ENCODE results near the gene SEPTIN14.
"Not testable (repeated sequence)": the region's sequence is repeated elsewhere in the genome, so short reads cannot be mapped to it uniquely, and the experiment has no call there.

Gene SEPTIN14

DNA sequence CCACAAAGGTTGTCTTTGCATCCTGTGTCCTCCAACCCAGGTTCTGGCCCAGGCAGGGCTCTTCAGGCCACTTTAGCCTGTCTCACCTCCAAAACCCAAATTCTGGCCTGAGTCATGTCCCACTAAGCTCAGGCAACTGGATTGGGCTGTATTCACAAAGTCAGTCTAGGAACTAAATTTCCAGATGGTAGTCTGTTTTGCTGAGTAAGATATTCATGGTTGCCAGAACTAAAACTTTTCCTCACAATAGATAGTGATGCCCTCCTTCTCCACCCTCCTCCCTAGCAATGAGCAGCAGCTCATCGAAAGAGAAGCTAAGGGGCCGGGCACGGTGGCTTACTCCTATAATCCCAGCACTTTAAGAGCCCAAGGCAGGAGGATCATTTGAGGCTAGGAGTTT, 21.8 kb upstream of the SEPTIN14 start:
- no peak for DNase-seq (ENCODE audit: low read depth)
- no peak overlapping the region for H3K4me3 ChIP-seq (ENCODE audit: low read depth, low read length)
- in situ Hi-C loops (cut with HindIII; ENCODE audit: low sequenced_read_pairs): no loop called here
- TF ChIP-seq, protein P1, sequence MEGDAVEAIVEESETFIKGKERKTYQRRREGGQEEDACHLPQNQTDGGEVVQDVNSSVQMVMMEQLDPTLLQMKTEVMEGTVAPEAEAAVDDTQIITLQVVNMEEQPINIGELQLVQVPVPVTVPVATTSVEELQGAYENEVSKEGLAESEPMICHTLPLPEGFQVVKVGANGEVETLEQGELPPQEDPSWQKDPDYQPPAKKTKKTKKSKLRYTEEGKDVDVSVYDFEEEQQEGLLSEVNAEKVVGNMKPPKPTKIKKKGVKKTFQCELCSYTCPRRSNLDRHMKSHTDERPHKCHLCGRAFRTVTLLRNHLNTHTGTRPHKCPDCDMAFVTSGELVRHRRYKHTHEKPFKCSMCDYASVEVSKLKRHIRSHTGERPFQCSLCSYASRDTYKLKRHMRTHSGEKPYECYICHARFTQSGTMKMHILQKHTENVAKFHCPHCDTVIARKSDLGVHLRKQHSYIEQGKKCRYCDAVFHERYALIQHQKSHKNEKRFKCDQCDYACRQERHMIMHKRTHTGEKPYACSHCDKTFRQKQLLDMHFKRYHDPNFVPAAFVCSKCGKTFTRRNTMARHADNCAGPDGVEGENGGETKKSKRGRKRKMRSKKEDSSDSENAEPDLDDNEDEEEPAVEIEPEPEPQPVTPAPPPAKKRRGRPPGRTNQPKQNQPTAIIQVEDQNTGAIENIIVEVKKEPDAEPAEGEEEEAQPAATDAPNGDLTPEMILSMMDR (IDR thresholded peaks at IDR 0.05; ENCODE audit: low read depth, low read length, missing control alignments): no peak

DNA sequence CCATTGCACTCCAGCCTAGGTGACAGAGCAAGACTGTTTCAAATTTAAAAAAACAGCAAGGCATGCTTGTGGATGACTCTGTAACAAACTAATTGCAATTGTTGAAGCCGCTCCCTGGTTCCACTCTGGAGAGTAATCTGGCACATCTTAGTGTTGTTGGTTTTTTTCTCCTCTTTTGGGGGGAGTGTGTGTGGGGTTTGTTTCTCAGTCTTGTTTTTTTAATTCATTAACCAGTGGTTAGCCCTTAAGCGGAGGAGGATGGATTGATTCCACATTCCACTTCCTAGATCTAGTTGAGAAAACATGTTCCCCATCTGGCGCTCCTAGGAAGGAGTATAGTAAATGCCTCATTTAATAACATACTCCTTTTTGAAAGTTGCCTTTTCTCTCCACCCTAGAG, 16.1 kb upstream of the SEPTIN14 start:
- H3K4me3 ChIP-seq (ENCODE audit: low read depth, low read length): no peak overlapping the region
- in situ Hi-C loops (cut with HindIII; ENCODE audit: low sequenced_read_pairs): no loop called here
- no peak for DNase-seq (ENCODE audit: low read depth)
- TF ChIP-seq, protein P1 (IDR thresholded peaks at IDR 0.05; ENCODE audit: low read depth, low read length, missing control alignments): no peak

DNA sequence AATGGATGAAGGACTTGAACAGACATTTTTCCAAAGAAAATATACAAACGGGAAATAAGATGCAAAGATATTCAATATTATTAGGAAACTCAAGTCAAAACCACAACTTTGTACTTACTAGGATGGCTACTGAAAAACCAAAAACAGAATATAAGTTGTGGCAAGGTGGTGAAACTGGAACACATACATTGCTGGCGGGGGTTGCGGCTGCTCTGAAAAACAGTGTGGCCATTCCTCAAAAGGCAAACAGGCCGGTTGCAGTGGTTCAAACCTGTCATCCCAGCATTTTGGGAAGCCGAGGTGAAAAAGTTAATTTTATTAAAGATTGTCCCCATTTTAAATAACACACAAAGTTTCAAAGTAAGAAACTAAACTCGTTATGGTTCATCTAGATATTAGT, 14.8 kb upstream of the SEPTIN14 start:
- in situ Hi-C loops (cut with HindIII; ENCODE audit: low sequenced_read_pairs): no loop called here
- no peak for DNase-seq (ENCODE audit: low read depth)
- TF ChIP-seq, protein P1 (IDR thresholded peaks at IDR 0.05; ENCODE audit: low read depth, low read length, missing control alignments): no peak
- no peak overlapping the region for H3K4me3 ChIP-seq (ENCODE audit: low read depth, low read length)

DNA sequence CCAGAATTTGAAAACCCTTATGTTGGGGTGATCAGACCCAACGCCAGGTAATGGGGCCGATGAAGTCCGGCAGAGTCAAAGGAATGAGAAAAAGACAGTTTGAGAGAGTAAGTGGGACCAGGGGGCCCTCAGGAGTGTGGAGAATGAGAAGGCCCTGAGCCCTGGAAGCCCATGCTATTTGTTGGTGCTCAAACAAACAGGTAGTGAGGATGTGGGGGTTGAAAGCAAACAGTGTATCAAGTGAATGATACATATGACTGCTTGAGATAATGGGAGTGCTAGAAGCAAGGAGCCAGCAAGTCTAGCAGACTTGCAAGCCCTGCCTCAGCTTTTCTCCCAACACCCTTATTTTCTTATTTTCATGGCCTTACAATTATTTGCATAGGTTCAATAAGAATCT, 11.2 kb upstream of the SEPTIN14 start:
- H3K4me3 ChIP-seq (ENCODE audit: low read depth, low read length): no peak overlapping the region
- TF ChIP-seq, protein P1 (IDR thresholded peaks at IDR 0.05; ENCODE audit: low read depth, low read length, missing control alignments): no peak
- in situ Hi-C loops (cut with HindIII; ENCODE audit: low sequenced_read_pairs): no loop called here

DNA sequence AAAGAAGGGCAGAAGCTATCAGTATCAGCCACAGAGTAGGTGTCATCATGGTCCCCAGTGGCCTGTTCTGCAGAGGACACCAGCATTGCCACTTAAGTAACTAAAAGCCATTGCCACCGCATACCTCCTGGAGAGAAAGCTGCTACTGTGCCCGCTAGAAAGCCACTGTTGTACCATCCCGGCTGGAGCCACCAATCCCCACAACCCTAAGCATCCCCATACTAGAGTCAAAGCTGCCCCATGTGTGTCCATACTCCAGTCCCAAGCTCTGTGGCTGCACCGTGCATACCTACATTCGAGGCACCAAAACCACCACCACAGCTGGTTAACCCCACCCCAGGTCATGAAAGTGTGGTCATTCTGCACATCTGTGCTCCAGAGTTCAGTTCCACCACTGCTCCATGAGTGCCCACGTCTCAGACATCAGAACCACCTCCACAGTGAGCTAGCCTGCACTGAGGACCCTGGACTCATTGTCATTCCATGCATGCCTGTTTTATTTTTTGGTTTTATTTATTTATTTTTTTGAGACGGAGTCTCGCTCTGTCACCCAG, 9.5 kb upstream of the SEPTIN14 start:
- no peak for DNase-seq (ENCODE audit: low read depth)
- H3K4me3 ChIP-seq (ENCODE audit: low read depth, low read length): no peak overlapping the region
- in situ Hi-C loops (cut with HindIII; ENCODE audit: low sequenced_read_pairs): no loop called here
- TF ChIP-seq, protein P1 (IDR thresholded peaks at IDR 0.05; ENCODE audit: low read depth, low read length, missing control alignments): no peak

More for the DNA sequence above, 11.2 kb upstream of the SEPTIN14 start:
- no peak for DNase-seq (ENCODE audit: low read depth)

DNA sequence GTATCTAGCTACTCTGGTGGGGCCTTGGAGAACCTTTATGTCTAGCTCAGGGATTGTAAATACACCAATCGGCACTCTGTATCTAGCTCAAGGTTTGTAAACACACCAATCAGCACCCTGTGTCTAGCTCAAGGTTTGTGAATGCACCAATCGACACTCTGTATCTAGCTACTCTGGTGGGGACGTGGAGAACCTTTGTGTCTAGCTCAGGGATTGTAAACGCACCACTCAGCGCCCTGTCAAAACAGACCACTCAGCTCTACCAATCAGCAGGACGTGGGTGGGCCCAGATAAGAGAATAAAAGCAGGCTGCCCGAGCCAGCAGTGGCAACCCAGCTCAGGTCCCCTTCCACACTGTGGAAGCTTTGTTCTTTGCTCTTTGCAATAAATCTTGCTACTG, 6.4 kb upstream of the SEPTIN14 start:
- H3K4me3 ChIP-seq (ENCODE audit: low read depth, low read length); in situ Hi-C loops (cut with HindIII; ENCODE audit: low sequenced_read_pairs); DNase-seq (ENCODE audit: low read depth): not testable (repeated sequence)

DNA sequence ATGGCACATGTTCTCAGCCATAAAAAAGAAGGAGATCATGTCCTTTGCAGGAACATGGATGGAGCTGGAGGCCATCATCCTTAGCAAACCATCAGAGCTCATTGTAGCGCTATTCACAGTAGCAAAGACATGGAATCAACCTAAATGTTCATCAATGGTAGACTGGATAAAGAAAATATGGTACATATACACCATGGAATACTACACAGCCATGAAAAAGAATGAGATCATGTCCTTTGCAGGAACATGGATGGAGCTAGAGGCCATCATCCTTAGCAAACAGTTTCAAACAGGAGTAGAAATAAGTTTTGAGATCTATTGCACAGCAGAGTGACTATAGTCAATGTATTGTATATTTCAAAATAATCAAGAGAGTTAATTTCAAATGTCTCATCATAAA, 17.4 kb downstream of the SEPTIN14 start:
- in situ Hi-C loops (cut with HindIII; ENCODE audit: low sequenced_read_pairs): not testable (repeated sequence)

DNA sequence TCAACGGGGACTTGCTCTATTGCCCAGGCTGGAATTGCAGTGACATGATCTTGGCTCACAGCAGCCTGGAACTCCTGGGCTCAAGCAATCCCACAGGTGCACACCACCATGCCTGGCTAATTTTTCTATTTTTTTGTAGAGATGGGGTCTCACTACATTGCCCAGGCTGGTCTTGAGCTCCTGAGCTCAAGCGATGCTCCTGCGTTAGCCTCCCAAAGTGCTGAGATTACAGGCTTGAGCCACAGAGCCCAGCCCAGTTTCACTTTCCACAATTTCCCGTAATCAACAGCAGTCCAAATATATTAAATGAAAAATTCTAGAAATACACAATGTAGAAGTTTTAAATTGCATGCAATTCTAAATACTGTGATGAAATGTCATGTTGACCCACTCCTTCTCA, 24.0 kb downstream of the SEPTIN14 start:
- in situ Hi-C loops (cut with HindIII; ENCODE audit: low sequenced_read_pairs): no loop called here
- no peak overlapping the region for H3K4me3 ChIP-seq (ENCODE audit: low read depth, low read length)
- TF ChIP-seq, protein P1 (IDR thresholded peaks at IDR 0.05; ENCODE audit: low read depth, low read length, missing control alignments): no peak
- no peak for DNase-seq (ENCODE audit: low read depth)

More for the DNA sequence above, 17.4 kb downstream of the SEPTIN14 start:
- H3K4me3 ChIP-seq (ENCODE audit: low read depth, low read length); DNase-seq (ENCODE audit: low read depth): not testable (repeated sequence)

All from astrocyte of the cerebellum (primary cell).